Astrocyte of the spinal cord (primary cell): Measurements from ENCODE around the gene SYN1.
"Not testable (repeated sequence)": the region's sequence is repeated elsewhere in the genome, so short reads cannot be mapped to it uniquely, and the experiment has no call there.

Source experiments
- DNase-seq: peaks from one replicate; pipeline ENCODE4 v3.0.0; 2011; ENCODE audit warnings: low read depth, low spot score
- H3K4me3 ChIP-seq: 2 replicates; pipeline ENCODE4 v1.5.1; 2011; ENCODE audit warnings: low read depth, mild to moderate bottlenecking, low read length, moderate library complexity
- in situ Hi-C: cut with HindIII; loops from 2 replicates; pipeline ENCODE4 v1.10.0; 2017; ENCODE audit warnings: low sequenced_read_pairs
- TF ChIP-seq, protein P1 (sequence below): IDR thresholded peaks from 2 replicates; pipeline ENCODE4 v1.5.1; 2012; ENCODE audit warnings: low read depth, mild to moderate bottlenecking, low read length, inconsistent platforms

SYN1 gene

GRCh38 chrX:47619486-47620302 lies at the start of gene SYN1:
Gene SYN1, minus strand, starts transcription at chrX:47619857. Its CDS starts 129 bp downstream, at chrX:47619728.
- peak within 1 kb of the TSS; percentile 31 for H3K4me3 ChIP-seq
- TF ChIP-seq, protein P1, sequence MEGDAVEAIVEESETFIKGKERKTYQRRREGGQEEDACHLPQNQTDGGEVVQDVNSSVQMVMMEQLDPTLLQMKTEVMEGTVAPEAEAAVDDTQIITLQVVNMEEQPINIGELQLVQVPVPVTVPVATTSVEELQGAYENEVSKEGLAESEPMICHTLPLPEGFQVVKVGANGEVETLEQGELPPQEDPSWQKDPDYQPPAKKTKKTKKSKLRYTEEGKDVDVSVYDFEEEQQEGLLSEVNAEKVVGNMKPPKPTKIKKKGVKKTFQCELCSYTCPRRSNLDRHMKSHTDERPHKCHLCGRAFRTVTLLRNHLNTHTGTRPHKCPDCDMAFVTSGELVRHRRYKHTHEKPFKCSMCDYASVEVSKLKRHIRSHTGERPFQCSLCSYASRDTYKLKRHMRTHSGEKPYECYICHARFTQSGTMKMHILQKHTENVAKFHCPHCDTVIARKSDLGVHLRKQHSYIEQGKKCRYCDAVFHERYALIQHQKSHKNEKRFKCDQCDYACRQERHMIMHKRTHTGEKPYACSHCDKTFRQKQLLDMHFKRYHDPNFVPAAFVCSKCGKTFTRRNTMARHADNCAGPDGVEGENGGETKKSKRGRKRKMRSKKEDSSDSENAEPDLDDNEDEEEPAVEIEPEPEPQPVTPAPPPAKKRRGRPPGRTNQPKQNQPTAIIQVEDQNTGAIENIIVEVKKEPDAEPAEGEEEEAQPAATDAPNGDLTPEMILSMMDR, result no peak
- peak; percentile 74 for DNase-seq
- in situ Hi-C loops, result no loop called here

GRCh38 chrX:47665797-47666196 lies 46.1 kb upstream of the SYN1 start:
- in situ Hi-C loops, H3K4me3 ChIP-seq, DNase-seq: not testable (repeated sequence)

- no peak for DNase-seq
- no peak overlapping the region for H3K4me3 ChIP-seq
- in situ Hi-C loops, result no loop called here
- TF ChIP-seq, protein P1, result no peak
Measured at GRCh38 chrX:47664737-47665136, 45.1 kb upstream of the SYN1 start.

- peak; percentile 80 for DNase-seq
- no peak overlapping the region for H3K4me3 ChIP-seq
- in situ Hi-C loops, result no loop called here
- TF ChIP-seq, protein P1, result no peak
Measured at GRCh38 chrX:47662144-47662657, 42.5 kb upstream of the SYN1 start.

DNA sequence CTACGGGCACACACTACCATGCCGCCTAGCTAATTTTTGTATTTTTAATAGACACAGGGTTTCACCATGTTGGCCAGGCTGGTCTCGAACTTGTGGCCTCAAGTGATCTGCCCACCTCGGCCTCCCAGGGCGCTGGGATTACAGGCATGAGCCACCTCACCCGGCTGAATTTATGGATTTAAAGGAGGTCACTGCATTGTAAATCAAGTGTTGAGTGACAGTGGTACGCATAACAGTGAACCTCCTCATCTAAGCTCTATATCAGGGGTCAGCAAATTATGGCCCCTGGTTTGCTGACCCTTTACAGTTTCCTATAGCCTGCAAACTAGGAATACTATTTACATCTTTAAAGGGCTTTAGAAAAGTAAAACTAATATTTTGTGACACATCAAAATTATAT lies 41.9 kb upstream of the SYN1 start:
- TF ChIP-seq, protein P1, result no peak
- H3K4me3 ChIP-seq, result no peak overlapping the region
- in situ Hi-C loops, result no loop called here
- no peak for DNase-seq

DNA sequence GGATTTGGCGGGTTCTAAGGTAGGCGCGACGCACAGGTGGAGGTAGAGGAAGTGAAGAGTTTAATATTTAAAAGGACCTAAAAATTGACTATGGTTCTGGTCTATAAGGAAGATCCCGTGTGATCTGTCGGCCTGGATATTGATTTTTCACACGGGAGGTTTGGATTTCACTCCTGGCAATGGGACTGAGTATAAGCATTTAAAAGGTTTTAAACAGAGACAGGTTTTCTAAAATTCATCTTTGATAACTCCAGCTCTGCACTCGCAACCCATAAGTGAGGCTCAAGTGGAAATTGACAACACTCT lies 39.7 kb upstream of the SYN1 start:
- TF ChIP-seq, protein P1, result no peak
- in situ Hi-C loops, result no loop called here
- peak overlapping the region; percentile 67 for H3K4me3 ChIP-seq
- DNase-seq, result no peak

GRCh38 chrX:47658684-47659420 lies 39.2 kb upstream of the SYN1 start, which contains the start of gene UXT:
Gene UXT, minus strand, starts transcription at chrX:47659180. Its CDS starts 253 bp downstream, at chrX:47658927.
- TF ChIP-seq, protein P1, result no peak
- peak within 1 kb of the TSS; percentile 67 for H3K4me3 ChIP-seq
- peak; percentile 96 for DNase-seq
- in situ Hi-C loops, result no loop called here
